Measurements from ENCODE around the gene CCDC138.

The CCDC138 gene

GRCh38 chr2:108894766-108895165 lies 108.2 kb downstream of the CCDC138 start:
- no peak for FAIRE-seq
- no peak for DNase-seq (ENCODE audit: low spot score)

GRCh38 chr2:108895188-108895587 lies 108.6 kb downstream of the CCDC138 start:
- FAIRE-seq: no peak

DNA sequence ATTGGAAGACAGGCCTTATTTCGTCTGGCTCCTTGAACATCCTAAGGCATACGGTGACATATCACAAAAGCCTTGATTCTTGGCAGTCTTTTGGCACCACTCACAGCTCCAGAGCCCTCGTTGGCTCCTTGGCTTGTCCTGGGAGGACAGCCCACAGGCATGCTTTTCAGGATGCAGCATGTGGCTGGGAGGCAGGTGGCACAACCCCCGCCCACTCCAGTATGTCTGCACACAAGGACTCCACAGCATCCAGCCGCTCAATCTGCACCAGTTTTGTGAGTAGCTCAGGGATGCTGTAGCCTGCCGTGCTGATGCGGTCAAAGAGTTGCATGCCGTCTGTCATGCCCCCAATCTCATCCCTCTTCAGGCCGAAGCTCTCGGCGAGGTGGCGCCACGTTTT lies 110.2 kb downstream of the CCDC138 start:
- no peak for DNase-seq (ENCODE audit: low spot score)
- FAIRE-seq: no peak

More at GRCh38 chr2:108895188-108895587, 108.6 kb downstream of the CCDC138 start:
- DNase-seq (ENCODE audit: low spot score): no peak

DNA sequence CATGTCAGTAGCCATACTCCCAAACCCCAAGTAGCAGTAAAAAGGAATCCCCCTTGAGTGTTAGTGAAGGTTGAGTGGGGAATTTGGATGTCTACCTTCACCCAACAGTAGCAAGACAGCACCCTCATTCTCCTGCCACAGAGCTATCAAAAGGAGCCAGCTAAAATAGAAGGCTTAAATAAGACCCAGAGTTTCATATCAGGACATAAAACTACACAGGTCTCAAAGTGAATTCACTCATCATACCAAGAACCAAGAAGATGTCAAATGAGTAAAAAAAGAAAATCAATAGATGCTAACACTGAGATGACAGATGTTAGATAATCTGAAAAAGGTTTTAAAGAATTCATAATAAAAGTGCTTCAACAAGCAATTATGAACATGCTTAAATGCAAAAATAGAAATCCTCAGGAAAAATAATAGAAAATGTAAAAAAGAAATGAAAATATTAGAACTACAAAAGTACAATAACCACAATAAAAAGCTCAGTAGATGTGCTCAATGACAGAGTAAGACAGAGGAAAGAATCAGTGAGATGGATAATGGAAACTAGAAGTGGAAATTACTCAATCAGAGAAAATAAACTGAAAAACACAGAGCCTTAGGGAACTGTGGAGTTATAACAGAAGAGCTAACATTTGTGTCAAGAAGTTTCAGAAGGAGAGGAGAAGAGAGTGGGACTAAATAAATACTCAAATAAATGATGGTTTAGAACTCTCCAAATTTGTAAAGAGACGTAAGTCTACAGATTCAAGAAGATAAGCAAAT lies 111.9 kb downstream of the CCDC138 start:
- DNase-seq (ENCODE audit: low spot score) (no peak), FAIRE-seq (no peak)

DNA sequence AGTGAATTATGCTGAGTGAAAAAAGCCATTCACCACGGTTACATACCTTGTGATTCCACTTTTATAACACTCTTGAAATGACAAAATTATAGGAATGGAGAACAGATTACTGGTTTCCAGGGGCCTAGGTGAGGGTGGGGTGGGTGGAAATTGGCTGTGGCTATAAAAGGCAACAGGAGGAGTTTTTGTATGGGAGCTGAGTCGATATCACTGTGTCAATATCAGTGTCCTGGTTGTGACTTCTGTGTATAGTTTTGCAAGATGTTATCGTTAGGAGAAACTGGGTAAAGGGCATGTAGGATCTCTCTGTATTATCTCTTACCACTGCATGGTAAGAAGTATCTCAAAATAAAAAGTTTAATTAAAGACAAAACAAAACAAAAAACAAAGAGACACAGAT lies 118.1 kb downstream of the CCDC138 start:
- DNase-seq (ENCODE audit: low spot score) (no peak), FAIRE-seq (no peak)

- DNase-seq (ENCODE audit: low spot score): no peak
- no peak for FAIRE-seq
Measured at GRCh38 chr2:108905176-108905575, 118.6 kb downstream of the CCDC138 start.

GRCh38 chr2:108905906-108906305 lies 119.3 kb downstream of the CCDC138 start:
- no peak for DNase-seq (ENCODE audit: low spot score)
- FAIRE-seq: no peak

GRCh38 chr2:108906403-108907077 lies 120.0 kb downstream of the CCDC138 start:
- DNase-seq (ENCODE audit: low spot score): no peak
- no peak for FAIRE-seq

DNA sequence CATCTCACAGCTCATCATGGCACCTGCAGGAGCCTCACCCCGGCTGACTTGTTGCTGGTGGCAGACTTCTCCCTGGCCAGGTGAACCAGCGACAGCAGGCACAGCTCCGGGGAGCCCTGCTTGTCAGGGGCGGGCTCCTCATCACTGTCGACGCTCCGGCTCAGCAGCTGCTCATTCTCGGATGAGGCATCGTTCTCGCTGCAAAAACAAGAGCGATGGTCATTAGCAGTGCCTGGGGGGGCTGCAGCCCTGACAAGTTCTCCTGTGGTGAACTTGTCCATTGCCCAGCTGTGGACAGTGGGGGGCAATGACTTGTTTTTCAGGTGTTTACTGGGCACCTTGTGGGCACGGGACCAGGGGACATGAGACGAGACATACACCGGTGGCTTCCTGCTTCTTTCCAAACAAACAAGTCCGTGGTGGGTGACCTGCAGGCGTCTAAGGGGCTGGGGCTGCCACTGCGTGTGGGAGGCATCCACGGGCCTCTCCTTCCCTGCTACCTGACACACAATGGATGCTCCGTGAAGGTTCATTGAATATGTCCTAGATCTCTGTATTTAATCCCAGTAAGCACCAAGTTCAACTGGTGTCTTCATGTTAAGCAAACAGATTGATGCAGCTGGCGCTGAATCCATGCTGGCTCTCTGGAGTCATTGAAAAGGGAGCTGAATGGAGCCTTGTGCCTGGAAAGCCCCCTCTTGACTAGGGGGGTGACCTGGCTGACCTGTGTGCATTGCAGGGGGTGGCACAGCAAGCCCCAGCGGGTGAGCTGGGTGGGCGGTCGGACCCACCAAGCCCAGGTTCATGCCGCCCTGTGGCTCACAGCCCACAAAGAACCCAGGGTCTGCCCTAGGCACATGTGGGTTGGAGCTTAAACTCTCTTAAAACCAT lies 121.5 kb downstream of the CCDC138 start:
- FAIRE-seq: no peak
- DNase-seq (ENCODE audit: low spot score): no peak

DNA sequence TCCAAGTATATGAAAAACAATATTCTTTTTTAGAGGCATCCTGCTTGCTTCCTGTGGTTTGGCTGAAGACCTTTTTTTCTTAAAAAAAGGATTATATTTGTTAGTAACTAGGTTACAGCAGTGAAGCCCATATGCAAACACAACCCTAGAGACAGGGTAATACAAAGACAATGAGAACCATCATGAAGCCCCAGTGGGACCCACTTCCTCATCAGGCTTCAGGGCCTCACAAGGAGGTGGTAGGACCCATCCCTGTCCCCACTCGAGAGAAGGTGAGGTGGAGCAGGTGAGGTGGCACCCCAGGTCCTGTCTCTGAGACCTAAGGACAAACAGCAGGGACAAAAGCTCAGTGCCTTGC lies 122.1 kb downstream of the CCDC138 start:
- no peak for FAIRE-seq

DNA sequence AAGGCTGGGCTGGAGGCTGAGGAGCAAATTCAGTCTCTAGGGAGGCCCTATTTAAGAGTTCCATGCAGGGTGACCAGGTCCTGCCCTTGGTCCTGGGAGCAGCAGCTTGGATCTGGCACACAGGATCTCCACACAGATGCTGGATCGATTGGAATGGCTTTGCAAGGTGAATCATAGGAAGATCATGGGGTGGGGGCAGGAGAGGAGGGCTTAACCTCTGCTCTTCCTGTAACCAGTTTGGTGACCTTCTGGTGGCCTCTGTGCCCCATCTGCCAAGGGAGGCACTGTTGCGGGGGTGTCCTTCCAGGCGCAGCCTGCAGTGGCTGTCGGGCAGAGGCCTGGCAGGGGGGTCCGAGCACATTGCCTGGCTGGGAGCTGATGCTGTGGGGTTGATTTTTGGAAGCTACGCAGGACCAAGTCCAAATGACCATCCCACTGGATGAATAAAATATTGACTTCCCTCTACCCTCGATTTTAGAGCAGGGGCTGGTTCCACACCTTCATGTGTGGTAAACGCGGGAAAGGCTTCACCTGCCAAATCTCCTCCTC lies 122.8 kb downstream of the CCDC138 start:
- DNase-seq (ENCODE audit: low spot score) (no peak), FAIRE-seq (no peak)

More for the DNA sequence above, 122.1 kb downstream of the CCDC138 start:
- DNase-seq (ENCODE audit: low spot score): no peak

DNA sequence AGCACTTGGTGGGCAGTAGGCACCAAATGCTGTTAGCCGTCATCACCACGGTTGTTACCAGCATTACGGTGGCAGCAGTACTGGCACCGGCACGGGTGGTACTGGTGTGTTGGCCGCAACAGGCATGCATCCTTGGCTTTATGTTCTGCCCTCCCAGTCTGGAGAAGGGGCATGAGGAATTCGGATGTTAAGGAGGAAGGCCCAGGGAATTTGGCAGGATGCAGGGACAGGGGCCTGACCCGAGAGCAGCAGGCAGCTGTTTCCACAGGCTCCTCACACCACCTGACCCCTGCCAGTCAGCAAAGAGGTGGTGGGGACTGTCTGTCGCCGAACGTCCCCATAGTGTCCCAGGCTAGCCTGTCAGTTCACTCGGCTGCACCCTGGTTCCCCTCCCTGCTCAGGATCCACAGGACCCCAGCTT lies 123.5 kb downstream of the CCDC138 start:
- no peak for FAIRE-seq
- DNase-seq (ENCODE audit: low spot score): no peak

DNA sequence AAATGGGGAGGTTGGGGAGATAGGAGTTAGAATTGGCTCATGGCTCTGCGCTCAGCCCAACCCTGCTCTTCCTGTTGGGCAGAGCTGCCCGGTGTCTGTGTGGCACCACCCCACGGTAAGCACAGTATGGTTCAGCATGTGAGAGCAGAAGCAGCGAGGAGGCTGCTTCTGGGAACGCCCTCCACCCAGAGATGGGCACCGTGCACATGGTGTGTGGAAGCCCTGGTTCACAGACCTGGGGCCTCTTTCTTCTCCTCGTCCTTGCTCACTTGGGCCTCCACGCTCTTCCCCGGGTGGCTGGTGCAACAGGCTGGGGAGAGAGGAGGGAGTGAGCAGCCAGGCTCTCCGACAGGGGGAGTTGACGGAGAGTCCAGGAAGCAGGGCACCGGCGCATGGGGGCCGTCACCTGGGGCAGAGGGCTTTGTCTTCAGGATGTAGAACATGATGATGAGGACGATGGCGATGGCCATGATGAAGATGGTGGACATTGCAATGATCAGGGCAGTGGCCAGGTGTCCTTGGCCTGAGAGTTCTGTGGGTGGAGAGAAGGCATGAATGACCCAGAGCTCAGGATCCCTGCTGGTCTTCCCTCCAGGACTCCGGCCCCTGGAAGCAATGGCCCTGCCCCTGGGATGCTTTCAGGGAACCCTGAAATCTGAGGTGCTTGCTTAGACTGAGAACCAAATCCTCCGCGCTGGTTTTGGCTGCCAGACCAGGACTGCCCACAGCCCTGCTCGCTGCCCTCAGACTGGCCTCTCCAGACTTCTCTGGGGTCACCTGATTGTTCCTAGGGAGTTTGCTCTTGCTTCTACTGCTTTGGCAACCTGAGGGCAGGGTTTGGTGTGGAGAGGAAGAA lies 124.2 kb downstream of the CCDC138 start:
- DNase-seq (ENCODE audit: low spot score): no peak
- FAIRE-seq: no peak

DNA sequence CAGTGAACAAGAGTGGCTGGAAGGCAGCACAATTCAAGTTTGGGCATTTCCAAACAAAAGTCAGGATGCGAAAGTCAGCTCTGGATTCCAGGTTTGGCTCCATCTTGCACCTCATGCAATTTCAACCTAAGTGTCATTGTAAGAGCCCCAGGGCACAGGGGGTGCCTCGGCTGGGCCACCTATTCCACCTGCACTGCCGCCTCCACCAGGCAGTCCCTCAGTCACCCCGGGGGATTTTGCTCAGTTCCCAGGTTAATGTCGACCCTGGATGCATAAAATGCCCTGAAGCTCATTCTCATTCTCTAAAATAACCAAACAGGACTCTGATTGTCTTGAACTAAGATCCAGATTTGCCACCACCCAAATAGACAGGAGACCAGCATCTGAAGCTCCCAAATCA lies 124.8 kb downstream of the CCDC138 start:
- DNase-seq (ENCODE audit: low spot score): no peak
- FAIRE-seq: no peak

DNA sequence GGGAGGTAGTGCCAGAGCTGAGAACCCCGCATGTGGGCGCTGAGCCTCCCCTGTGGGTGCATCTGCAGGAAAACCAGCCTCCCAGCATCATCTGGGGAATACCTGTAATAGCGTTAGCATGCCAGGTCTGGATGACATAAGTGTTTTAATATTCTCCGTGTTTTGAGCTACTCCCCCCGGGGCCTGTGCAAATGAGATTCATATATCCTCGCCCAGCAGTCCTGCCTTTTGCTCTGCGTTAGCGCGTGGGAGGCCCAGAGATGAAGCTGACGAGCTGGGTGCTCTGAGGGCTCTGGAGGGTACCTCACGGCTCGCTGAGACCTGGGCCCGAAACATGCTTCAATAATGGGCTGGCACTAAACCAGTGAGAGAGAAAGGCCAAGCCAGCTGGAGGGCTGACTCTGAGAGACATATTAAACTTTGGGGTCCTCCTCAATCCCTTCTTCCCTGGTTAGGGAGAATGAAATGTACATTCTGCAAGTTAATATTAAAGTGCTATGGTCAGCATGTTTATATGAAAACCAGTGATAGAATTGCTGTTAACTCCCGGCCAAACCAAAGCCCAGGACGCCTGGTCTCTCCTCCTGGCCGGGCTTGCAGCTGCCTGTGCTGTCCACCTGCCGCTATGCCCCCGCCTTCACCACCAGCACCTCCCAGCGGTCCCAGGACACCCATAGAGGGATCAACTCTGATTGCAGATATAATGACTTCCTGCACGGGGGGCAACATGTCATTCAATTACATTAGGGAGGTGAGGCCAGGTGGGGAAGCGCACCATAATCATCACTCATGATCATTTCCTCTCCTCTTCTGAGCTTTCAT lies 125.4 kb downstream of the CCDC138 start:
- FAIRE-seq (no peak), DNase-seq (ENCODE audit: low spot score) (no peak)

DNA sequence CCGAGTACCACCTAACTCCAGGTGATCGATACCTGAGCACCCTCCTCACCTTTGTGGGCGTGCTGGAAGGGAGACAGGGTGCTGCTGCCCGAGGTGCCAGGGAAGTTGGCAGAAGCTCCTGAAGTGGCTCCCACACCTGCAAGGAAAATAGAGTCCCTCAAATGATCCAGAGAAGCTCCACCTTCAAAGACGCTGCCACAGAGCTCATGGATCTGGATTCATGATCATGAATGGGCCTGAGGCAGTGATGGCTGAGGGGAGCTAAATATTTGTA lies 126.0 kb downstream of the CCDC138 start:
- DNase-seq (ENCODE audit: low spot score) (no peak), FAIRE-seq (no peak)

DNA sequence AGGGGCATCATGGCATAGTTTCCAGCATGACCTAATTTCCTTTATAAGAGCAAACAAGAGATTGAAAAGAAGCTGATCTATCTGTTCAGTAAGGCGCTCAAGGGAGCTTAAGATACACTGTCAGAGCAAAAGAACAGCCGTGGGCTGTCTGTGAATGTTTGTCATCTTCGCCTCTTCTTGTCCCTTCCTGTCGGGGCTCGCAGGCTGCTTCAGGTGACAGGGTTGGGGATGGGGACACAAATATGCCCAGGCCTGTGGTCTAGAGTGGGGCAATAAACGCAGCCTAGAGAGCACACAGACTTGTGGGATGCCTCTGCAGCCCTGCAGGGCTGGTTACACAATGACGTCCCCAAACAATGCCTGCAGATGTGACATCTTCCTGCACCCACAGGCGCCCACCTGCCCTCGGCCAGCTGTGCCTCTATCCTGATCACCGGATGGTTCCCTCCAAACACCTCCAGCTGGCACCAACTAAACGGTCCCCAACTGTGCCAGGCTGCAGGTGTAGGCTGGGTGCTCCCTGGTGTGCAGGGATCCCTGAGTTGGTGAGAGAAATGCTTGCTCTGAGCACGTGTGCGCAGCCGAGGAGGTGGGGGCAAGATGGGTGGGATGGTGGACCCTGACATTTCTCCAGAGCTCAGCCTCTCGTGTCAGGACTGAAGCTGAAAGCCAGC lies 129.7 kb downstream of the CCDC138 start:
- no peak for DNase-seq (ENCODE audit: low spot score)

GRCh38 chr2:108916796-108917421 lies 130.3 kb downstream of the CCDC138 start:
- no peak for FAIRE-seq
- no peak for DNase-seq (ENCODE audit: low spot score)

More for the DNA sequence above, 129.7 kb downstream of the CCDC138 start:
- no peak for FAIRE-seq

GRCh38 chr2:108917526-108917925 lies 131.0 kb downstream of the CCDC138 start:
- DNase-seq (ENCODE audit: low spot score) (no peak), FAIRE-seq (no peak)

All from RCC 7860 (cell line).